DMS79 treated with DMSO at 0.1 percent for 48 hours (cell line): ENCODE data around the gene HYAL2.
"Not testable (repeated sequence)": the region's sequence is repeated elsewhere in the genome, so short reads cannot be mapped to it uniquely, and the experiment has no call there.

Experiments
- DNase-seq: peaks from one replicate; lab custom pipeline; 2025; lab: John Stamatoyannopoulos, UW

The HYAL2 gene

GRCh38 chr3:50312041-50312440 is 10.5 kb downstream of the HYAL2 start:
- not testable (repeated sequence) for DNase-seq

DNA sequence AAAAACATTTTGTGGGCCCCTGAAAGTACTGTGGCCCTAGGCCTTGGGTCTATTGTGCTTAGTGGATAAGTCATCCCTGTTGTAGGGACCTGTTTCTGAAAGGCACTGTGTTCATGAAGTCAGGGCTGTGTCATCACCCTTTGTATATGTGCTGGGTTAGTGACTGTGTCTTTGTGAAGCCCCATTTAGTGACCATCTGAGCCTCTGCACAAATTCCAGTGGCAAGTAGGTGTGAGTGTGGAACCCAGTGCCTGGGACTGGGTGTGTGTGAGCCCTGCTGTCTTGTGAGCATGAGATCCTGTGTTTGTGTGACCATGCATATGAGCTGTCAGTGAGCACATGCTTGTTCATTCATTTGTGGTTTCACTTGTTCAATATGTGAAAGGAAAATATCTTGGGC is 17.9 kb downstream of the HYAL2 start:
- no peak for DNase-seq

DNA sequence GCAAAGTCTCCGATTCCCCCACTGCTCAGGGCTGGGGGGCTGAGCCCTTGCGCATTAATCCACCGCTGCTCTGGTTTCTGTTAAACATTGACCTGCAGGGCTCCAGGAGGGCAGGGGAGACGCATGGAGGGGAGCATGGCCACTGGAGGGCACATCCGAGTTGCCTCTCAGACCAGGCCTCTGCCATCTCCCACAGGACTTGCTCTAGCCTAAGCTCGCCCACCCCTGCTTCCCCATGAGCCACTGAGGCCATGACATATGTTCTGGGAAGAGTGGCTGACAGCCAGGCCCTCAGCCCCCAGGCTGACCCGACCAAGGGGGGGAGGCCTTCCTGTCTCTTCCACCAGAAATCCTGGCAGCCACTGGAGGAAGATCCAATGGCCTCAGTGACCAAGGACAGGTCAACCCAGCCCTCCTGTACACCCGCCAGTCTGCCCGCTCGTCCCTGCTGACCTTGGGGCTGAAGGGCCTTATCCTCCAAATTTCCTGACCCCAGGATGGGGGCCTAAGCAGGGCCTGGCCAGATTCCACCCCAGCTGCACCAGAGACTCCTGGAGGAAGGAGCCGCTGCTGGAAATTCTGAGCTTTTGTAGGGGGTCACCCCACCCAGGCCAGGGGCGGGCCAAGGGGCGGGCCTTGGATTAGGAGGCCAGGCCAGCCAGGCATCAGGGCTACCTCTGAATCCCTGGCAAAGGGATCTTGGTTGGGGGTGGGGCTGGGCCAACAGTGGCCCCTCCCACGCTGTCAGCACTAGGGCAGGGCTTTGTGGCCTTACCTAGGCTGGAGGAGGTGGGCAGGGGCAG is 19.3 kb downstream of the HYAL2 start, which contains the start of gene HYAL1:
Gene HYAL1 (minus strand): TSS at position 562 of the 803 bp plus-strand sequence. CDS start 618 bp downstream, outside the sequence.
- DNase-seq = no peak

DNA sequence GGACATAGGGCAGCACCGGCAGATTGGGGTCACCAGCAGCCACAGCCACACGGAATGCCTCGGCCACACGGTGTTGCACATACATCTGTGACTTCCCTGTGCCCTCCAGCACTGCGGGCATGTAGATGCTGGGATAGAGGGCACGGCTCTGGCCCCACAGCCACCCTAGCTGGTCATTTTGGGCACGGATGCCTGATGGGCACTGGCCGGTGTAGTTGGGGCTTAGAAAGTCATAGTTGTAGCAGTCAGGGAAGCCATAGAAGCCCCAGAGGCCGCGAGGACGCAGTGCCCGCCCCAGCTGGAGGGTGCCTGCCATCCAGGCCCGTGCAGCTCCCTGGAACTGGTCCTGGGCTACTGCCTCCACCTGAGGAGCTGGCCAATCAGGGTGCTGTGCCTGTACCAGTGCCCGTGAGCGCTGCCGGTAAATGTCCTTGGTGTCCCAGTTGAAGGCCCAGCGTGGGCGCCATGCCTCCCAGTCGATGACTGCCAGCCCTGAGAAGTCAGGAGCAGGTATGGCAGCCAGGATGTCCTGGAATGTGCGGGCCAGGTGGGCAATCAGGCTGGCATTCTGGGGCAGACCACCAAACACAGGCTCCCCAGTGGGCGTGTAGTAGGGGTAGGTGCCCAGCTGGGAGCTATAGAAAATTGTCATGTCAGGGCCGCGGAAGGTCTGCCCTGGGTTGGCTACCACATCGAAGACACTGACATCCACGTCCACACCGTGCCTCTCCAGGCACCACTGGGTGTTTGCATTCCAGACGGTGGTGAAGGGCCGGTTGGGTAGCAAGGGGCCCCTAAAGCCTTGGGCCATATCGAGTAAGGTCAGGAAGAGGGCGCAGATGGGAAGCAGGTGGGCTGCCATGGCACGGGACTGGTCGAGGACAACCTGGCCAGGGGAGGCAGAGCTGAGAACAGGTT is 20.2 kb downstream of the HYAL2 start:
- no peak for DNase-seq

- no peak for DNase-seq
These were observed 21.8 kb downstream of the HYAL2 start for GRCh38 chr3:50300681-50301254.

- no peak for DNase-seq
These were observed 22.4 kb downstream of the HYAL2 start for GRCh38 chr3:50299929-50300680.

DNA sequence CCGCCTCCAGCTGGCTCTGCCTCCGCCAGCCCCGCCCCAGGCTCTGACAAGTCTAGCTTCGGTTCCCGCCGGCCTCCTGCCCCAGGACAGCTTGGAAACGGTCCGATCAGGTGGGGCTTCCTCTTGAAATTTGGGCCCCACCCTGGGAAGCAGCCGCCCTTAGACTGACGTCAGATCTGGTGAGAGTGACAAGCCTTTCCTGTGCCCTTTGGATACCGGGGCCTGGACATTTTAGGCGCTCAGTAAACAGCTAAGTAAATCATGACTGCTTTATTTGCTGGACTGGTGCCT is 23.0 kb downstream of the HYAL2 start:
- DNase-seq = no peak

- peak; percentile 88 for DNase-seq
These were observed 23.5 kb downstream of the HYAL2 start, which contains the start of the genes HYAL3 and NAA80 for GRCh38 chr3:50298836-50299637. TSS of gene HYAL3 (minus strand) at chr3:50299405. CDS start at chr3:50295602, 3,803 bp downstream. TSS of gene NAA80 (minus strand) at chr3:50299405. CDS start at chr3:50297463, 1,942 bp downstream.

DNA sequence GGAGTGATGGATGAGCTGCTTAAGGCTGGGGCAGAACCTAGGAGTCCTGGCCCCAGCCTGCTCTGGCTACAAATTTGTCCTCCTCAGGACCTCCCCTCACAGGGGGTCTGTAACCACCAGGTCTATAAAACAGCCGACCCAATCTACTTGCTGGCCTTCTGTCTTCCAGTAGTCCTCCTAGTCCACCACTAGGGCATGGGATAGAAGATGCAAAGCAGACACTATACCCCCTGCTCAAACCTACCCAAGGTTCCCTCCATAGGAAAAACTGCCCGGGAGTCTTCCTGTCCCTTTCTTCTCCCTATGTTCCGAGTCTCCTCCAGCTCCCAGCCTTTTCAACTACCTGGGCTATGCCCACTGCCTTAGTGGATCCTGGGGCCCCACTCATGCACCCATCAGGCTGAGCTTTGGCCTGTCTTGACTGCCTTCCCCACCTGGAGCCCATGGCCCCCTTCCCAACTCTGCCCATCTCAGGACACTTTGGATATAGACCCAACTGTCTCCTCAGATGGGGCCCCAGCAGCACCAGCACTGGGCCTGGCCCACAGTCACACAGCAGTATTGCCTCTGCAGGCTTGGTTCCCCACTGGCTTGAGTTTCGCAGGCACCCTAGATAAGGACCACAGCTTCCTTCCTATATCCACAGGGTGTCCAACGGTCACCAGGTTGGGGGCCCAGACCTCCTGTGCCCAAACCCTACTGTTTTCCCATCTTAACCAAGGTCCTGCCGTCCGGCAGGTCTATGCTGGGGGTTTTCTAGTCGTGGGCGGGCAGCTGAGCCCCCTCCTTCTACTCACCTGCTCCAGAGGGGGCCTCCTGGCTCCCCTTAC is 24.4 kb downstream of the HYAL2 start:
- DNase-seq = no peak

DNA sequence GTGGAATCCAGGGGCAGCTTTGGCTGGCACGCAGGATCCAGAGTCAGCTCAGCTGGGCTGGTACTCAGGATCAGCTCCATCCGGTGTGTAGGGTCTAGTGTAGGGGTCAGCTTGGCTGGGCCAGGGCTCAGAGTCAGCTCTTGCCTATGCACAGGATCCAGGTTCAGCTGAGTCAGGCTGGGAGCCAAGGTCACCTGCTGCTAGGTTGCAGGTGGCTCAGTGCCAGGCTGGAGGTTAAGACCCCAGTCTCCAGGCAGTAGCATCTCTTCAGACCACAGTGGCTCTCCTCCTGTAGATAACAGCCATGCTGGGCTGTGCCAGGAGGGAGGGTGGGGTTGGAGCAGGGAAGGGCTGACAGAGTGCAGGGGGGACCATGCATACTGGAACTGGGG is 25.2 kb downstream of the HYAL2 start:
- no peak for DNase-seq

DNA sequence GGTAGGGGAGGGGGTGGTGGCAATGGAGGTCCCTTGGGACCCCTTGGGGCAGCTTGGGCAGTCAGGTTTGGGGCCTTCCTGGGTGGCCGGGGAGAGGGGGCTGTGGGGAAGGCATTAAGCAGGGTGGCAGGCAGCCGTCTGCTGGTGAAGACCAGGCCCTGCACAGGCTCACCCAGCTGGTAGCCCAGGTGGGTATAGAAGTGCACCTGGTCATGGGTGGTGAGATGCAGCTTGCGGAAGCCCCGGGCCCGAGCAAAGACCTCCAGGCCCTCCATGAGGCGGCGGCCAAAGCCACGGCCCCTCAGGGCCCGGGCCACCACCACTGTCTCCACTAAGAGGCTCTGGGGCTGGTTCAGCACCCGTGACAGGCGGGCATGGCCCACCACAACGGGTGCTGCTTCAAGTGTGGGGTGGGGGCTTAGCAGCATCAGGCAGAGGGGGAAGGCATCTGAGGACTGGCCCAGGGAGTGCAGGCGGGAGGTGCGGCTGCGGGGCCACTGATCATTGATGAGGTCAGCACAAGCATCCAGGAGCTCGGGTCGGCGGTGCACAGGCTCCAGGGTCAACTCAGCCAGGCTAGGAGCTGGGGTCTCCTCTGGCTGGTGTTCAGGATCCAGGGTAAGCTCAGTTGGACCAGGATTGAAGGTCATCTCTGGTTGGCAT is 25.7 kb downstream of the HYAL2 start:
- DNase-seq = no peak

- DNase-seq = no peak
These were observed 26.8 kb downstream of the HYAL2 start for GRCh38 chr3:50295553-50296431.

- DNase-seq = no peak
These were observed 27.8 kb downstream of the HYAL2 start for GRCh38 chr3:50294492-50295403.

- DNase-seq = no peak
These were observed 28.5 kb downstream of the HYAL2 start for GRCh38 chr3:50294089-50294488.

DNA sequence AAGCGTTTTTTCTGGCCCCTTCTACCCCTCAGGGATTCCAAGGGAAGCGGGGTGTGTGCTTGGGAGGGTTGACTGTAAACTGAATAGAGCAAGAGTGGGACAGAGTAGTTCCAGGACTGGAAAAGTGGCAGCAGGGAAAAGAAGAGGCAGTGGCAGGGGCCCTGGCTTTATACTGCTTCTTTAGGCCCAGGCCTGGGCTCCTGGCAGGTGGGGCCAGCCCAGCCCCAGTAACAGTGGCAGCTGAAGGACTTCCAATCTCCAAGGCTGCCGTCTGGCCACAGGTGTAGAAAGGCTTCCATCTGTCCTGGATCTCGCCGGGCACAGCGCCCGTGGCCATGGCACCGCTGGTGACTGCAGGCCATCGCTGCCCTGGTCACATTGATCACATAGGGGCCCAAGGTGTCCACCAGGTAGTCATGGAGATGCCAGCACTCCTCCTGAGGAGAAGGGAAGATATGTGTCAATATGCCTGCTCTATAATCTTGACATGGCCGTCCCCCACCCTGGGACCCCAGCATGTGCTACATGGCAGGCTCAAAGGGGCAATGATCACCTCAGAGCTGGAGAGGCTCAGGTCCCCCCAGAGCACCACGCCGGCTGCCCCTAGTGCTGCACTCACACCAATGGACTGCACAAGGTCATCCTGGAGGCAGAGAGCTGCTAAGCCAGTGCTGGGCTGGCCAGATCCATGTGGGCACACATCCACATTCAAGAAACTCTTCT is 29.3 kb downstream of the HYAL2 start:
- DNase-seq = no peak

GRCh38 chr3:50292159-50293078 is 30.1 kb downstream of the HYAL2 start, which contains the start of gene IFRD2:
TSS of gene IFRD2 (minus strand) at chr3:50292429. CDS start at chr3:50292274, 155 bp downstream.
- DNase-seq = peak; percentile 85
